GM21390 (cell line): ENCODE data around the gene MYO1G.
A peak's percentile ranks its signal among the peaks of the same experiment; 100 is the strongest.
"Not testable (repeated sequence)": the region's sequence is repeated elsewhere in the genome, so short reads cannot be mapped to it uniquely, and the experiment has no call there.

ENCODE experiments used
- ATAC-seq: cut with Tn5 transposase; IDR thresholded peaks from one replicate; pipeline ENCODE4 v1.9.1; 2021; ENCODE audit not compliant: unreplicated experiment

MYO1G gene

DNA sequence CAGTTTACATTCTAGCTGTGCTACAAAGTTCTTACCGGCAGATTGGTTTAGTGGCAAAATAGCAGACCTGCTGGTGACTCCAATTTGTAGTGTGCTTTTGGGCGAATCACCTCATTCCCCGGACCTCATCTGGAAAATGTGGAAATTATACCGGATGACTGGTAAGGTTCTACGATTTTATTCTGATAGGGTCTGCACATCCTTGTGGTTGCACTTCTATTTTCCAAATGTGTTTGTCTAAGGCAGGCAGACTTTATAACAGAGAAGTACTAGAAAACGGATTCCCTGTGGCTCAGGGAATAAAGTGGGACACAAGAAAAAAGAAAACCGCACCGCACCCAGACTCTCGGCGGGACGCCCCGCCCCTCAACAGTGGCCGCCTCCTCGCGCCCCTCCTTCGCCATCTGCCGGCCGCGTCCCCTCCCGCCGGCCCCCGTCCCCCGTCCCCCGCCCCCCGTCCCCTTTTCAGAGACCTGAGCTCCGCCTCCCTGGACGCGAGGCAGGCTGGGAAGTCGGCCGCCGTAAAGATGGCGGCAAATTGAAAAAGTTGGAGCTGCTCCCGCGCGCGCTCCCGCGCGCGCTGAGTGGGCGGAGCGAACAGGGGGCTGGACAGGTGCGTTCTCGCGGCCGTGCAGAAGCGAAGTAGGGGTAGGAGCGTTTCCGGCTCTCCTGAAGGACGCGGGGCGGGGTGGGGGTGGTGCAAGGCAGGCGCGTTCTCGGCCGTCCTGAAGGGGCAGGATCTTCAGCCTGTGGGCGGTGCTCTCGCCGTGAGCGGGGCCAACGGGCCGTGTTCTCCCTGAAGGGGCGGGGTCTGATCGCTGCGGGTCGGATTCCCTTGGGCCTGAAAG is 20.7 kb upstream of the MYO1G start:
- ATAC-seq: peak; percentile 62

DNA sequence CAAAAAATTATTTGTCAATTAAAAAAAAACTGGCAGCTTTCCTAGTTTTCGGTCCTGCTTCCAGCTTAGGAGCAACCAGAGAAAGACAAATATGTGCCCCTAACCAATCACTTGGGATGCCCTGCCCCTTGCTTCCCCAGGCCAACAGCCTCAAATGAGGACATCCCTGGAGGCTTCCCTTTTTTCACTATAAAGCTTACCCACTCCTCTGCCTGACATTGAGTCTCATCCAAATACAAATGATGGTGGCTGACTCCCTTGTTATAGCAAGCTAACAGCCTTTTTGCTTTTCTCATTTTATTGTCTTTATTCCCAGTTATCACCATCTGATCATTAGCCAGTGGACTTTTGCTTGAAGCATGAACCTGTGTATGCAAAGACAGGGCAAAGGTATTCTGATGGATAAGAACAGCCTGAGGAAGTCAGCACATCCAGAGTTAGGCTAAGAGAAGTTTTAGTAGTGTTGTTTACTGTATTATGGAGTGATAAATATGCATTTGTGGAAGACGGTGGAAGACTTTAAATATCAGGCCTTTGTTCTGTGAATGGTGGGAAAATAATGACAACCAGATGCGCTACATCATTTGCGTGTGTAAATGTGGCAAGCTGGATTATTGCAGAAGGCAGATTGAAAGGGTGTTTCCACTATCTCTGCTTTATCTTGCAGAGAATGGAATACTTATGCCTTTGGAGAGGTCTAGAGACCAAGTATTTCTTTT is 19.5 kb upstream of the MYO1G start:
- ATAC-seq: no peak

DNA sequence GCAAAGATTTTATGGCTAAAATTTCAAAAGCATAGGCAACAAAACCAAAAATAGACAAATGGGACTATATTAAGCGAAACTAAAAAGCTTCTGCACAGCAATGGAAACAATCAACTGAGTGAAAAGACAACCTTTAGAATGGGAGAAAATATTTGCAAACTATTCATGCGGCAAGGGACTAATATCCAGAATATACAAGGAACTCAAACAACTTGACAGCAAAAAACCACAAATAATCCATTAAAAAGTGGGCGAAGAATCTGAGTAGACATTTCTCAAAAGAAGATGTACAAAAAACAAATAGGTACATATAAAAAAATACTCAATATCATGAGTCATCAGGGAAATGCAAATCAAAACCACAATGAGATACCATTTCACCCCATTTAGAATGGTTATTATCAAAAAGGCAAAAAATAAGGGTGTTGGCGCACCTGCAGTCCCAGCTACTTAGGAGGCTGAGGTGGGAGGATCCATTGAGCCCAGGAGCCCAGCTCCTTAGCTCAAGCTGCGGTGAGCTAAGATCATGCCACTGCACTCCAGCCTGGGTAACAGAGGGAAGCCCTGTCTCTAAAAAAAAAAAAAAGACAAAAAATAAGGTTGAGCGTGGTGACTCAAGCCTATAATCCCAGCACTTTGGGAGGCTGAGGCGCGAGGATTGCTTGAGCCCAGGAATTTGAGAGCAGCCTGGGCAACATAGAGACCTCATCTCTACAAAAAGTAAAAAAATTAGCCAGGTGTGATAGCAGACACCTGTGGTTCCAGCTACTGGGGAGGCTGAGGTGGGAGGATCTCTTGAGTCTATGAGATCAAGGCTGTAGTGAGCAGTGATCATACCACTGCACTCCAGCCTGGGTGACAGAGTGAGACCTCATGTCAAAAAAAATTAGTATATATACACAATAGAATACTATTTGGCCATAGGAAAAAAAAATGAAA is 17.0 kb upstream of the MYO1G start:
- ATAC-seq: peak; percentile 22

DNA sequence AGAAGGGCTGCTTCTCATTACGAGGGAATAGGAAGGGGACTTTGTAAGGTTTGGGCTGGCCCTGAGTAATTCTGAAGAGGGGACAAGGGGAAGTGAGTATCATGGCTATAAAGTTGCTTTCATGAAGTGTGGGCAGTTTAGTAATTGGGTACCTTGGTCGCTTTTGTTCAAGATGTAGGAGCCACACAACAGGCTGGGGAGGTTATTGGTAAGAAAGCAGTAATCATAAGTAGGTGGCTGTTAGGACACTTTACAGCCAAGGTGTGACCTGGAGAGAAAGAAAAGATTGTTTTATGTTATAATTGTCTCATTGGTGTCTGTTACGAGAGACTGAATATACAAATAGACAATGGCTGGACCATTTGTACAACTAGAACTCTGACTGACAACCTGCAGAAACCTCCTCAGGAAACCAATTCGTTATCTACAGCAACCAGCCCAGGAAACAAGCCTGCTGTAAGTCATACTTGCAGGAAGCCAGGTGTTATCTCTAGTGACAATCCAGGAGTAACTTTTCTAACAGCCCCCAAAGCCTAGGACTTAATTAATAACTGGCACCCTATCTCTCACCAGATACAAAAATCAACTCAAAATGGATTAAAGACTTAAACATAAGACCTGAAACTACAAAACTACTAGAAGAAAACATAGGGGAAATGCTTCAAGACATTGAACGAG is 16.2 kb upstream of the MYO1G start:
- no peak for ATAC-seq

DNA sequence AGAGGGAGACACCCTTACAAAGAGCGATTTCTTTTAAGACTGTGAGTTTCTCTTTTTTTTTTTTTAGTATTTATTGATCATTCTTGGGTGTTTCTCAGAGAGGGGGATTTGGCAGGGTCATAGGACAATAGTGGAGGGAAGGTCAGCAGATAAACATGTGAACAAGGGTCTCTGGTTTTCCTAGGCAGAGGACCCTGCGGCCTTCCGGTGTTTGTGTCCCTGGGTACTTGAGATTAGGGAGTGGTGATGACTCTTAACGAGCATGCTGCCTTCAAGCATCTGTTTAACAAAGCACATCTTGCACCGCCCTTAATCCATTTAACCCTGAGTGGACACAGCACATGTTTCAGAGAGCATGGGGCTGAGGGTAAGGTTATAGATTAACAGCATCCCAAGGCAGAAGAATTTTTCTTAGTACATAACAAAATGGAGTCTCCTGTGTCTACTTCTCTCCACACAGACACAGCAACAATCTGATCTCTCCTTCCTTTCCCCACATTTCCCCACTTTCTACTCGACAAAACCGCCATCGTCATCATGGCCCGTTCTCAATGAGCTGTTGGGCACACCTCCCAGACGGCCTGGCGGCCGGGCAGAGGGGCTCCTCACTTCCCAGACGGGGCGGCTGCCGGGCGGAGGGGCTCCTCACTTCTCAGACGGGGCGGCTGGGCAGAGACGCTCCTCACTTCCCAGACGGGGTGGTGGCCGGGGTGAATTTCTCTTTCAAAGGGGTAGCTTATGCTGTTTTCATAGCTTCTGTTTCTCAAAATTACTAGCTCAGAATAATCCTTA is 13.4 kb upstream of the MYO1G start:
- not testable (repeated sequence) for ATAC-seq

DNA sequence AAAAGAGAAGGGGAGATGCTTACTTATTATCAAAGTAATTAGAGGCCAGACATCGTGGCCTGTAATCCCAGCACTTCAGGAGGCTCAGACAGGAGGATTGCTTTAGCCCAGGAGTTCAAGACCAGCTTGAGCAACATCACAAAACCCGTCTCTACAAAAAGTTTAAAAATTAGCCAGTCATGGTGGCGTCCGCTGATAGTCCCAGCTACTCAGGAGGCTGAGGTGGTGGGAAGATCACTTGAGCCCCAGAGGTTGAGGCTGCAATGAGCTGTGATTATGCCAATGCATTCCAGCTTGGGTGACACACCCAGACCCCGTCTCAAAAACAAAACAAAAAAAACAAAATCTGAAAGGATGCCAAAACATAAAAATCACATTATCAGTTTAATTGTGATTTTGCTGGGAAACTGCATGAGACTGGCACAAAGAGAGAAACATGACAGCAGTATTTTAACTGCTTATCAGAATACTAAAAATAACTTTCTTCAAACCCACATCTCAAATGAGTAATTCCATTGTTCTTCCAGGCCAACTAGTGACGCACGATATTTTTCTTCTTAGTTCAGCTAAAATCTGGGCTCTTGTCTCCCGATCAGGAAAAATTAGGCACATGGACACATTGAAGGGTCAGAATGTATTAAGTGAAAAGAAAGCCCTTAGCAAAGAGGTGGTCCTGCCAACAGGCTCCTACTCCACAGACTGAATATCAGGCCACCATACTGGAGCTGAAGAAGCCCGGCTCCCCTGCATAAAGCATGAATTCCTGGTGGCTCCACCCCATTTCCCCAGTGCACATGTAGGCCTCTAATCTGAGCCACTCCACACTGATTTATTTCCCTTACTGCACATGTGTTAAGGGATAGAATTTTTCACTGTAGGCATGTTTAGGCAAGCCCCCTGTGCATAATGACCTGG is 11.6 kb upstream of the MYO1G start:
- no peak for ATAC-seq

DNA sequence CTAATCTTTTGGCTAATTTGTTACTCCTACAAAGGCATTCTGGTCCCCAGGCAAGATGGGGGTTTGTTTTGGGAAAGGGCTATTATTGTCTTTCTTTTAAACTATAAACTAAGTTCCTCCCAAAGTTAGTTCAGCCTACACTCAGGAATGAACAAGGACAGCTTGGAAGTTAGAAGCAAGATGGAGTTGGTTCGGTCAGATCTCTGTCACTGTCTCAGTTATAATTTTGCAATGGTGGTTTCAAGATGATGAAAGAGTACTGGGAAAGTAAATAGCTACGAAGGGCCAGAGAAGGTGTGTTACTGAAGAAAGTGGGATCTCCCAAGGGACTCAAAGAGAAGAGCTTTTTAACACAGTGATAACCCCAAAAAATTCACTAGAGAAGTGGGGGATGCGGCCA is 10.3 kb upstream of the MYO1G start:
- no peak for ATAC-seq

DNA sequence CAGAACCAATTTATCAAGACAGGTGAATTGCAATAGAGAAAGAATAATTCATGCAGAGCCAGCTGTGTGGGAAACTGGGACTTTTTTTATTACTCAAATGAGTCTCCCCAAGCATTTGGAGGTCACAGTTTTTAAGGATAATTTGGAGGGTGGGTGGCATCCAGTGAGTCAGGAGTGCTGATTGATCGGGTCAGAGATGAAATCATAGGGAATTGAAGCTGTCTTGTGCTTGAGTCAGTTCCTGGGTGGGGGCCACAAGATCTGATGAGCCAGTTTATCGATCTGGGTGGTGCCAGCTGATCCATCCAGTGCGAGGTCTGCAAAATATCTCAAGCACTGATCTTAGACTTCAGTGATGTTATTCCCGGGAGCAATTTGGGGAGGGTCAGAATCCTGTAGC is 9.9 kb upstream of the MYO1G start:
- no peak for ATAC-seq

DNA sequence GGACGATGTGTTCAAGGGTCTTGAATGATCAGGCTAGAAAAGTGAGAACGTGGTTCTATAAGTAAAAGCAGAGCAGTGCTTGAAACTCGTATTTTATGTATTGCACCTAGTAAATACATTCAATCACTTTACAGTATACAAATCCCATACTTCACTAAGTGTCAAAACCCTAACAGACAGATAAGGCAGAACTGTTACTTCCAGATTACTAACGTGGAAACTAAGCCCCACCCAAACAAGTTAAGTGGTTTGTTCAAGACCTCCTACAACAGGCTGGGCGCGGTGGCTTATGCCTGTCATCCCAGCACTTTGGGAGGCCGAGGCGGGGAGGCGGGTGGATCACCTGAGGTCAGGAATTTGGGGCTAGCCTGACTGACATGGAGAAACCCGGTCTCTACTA is 9.2 kb upstream of the MYO1G start:
- no peak for ATAC-seq

DNA sequence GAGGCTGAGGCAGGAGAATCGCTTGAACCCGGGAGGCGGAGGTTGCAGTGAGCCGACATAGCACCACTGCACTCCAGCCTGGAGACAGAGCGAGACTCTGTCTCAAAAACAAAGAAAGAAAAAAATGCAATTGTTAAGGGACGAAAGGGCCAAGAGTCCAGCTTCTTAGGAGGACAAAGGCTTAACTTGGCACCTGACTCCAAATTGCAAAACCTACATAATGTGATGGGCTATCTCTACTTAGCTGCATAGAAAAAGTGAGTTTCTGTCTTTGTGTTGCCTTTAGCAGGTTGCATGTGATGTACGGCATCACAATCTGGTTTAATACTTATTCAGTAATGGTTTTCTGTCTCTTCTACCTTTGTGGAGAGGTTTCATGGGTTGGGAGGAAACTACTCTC is 8.6 kb upstream of the MYO1G start:
- no peak for ATAC-seq

DNA sequence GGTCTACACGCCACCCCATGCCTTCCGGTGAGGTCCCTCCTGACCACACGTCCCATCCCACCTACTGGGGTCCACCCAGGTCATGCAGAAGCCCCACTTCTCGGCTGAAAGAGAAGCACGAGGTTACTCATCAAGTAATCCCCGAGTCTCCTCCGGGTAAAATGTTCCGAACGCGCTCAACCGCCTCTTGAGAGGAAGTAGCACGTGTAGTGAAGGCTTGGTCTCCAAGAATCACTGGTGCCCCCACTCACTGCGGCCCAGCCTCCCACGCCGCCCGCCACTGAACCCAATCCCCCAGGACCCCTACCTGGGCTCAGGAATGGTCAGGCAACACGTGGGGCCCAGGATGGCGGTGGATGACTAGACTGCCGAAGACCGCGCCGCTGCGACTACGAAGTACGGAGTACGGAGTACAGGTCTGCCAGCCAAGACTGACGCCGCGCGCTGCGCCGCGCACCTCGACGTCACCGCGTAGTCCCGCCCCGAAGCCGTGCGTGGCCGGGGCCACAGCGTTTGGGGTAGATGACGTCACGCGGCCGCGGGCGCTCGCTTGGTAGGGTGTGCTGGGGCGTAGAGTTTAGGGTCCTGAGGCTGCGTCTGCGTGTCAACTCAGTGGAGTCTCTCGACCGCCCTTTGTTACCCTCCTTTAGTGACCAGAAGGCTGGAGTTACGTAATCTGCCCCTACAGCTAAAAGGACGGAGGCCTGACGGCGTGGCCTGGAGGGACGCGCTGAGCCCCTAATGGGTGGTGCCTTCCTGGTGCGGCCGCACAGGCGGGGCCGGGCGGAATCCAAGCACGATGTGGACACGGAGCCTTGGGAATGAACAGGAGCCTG is 7.6 kb upstream of the MYO1G start:
- peak; percentile 95 for ATAC-seq

DNA sequence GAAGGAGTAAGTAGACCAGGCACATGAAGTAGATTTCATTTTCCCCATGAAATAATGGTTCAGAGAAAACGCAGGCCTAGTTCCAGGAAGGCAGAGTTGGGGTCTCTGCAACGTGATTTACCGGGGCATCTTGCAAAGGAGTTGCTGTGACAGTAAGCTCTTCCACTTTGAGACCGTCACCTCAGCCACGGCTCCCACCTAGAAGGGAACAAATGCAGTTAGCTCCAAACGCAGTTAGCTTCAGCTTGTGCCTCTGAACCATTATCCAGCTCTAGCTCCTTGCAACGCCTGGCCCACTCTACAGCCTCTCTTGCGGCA is 7.0 kb upstream of the MYO1G start:
- no peak for ATAC-seq

DNA sequence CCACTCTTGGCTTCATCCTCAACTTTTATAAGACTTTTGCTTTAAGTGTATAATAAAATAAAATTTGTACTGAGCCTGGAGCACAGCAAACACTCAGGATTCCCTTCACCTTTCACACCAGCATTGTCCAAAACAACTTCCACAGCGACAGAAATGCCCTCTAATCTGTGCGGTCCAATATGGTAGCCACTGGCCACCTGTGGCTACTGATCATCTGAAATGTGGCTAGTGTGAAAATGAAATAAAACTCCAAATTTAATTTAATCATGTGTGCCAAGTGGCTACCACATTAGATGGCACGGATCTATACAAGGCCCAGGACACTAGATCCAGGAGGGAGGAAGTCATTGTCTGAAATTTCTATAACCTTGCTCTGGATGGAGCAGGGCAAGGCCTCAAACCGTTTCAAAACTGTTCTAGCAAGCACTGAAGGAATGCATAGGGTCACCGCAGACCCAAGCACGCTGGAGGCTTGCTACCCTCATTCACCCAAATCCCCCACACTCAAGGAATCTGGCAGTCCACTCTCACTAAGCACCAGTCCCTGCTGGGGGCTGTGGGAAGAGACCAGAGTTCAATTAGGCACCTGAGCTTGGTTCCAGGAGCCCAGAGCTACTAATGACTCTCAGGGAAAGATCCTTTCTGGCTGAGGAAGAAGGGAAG is 6.3 kb upstream of the MYO1G start:
- ATAC-seq: no peak

DNA sequence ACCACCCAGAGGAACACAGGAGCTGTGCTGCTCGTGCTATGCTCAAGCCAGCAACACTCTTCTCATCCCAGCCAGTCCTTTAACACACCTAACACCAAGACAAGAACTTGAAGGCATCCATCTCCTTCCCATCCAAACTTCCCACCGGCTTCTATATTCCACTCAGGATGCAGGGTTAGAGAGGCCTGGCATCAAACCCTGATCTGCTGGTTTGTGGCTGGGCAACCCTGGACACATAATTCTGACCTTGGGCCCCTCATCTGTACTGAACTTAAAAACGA is 5.6 kb upstream of the MYO1G start:
- ATAC-seq: no peak

DNA sequence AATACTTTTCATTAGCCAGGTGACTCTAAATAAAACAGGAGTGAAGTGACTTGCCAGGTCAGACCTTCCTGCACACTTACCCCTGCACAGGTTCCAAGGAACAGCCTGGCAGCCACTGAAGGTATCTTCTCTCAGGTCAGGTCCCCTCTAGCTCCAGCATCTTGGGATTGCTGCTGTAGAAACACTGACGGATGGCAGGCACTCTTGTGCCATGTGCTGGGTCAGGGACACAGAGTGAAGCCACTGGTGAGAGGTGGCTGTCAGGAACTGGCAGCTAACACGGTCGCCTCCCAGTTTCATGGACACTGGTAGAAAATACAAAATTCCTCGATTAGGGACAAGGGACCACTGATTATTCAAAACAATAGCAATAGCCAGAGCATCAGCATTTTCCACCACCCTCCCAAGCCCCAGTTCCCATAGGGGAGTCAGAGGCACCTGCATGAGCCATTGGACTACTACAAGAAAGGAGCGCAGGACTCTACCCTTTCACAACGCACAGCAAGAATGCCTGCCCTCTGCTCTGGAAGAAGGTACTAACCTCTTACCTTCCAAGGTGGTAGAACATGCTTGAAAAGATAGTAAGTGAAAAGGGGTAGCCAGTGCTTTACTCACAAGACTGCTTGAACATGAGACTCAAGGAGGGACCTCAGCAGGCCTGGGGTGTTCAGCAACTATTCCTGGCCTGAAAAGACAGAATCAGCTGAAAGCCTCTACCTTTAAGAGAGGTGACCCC is 5.1 kb upstream of the MYO1G start:
- no peak for ATAC-seq

DNA sequence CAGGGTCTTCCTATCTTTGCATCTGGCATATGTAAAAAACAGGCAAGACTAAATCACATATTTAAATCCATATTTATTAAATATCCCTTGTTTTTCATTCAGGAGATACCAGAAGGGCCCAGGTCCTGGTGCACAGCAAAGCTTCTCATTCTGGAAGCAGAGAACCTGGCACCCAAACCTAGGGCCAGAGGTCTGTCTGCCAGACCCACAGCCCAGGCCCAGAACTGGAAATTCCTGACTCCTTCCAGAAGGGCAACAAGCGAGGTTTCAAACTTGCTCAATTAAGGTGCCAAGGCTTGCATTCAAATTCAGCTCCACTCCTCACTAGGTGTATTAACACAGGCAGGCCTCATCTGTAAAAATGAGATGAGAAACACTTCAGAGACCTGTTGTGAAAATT is 4.2 kb upstream of the MYO1G start:
- no peak for ATAC-seq

DNA sequence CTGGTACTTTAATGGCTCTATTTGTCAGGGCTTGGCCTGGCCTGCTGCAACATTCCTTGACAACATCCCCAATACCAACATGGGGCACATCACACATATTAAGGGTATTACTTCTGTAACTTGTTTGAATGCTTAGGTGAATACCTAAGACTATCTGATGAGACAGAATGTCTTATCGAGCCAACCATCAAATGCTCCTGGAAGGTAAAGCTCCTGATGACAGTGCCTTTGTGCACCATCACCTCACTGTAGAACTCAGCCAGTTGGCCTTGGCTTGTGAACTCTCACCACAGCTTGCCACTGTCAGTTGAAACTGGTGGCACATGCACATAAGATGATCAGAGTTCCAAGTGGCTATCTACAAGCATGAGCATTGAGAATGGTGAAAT is 3.7 kb upstream of the MYO1G start:
- ATAC-seq: no peak
